ENCODE measurements around the gene IRF2BP1. TPM values are rescaled to one million over a fixed set of nuclear protein-coding genes. Genes with fewer than 3 reads are reported as not detected.

The IRF2BP1 gene
- total RNA-seq, 2 experiments from 2014 or later = 21.0 to 21.6 TPM

DNA sequence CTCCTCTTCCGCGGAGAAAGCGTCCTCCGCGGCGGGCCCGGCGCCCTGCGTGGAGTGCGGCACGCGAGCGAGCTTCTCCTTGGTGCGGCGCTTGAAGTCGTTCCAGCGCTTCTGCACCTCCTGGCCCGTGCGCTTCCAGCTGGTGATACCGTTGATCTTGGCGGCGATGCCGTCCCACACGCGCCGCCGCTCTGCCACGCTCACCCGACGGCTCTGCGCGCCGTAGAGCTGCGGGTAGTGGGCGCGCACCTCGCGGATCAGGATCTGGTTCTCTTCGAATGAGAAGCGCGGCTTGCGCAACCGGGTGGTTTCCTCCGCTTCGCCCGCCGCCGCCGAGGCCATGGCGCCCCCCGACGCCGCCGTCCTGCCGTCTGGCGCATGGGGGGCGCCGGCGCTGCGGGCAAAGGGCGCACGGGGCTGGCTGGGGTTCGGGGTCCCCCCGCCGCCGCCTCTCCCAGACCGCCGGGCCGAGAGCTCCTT is 15.5 kb upstream of the IRF2BP1 start:
- H3K27ac Mint-ChIP-seq = peak overlapping the region; percentile 89
- TF ChIP-seq, protein P1, sequence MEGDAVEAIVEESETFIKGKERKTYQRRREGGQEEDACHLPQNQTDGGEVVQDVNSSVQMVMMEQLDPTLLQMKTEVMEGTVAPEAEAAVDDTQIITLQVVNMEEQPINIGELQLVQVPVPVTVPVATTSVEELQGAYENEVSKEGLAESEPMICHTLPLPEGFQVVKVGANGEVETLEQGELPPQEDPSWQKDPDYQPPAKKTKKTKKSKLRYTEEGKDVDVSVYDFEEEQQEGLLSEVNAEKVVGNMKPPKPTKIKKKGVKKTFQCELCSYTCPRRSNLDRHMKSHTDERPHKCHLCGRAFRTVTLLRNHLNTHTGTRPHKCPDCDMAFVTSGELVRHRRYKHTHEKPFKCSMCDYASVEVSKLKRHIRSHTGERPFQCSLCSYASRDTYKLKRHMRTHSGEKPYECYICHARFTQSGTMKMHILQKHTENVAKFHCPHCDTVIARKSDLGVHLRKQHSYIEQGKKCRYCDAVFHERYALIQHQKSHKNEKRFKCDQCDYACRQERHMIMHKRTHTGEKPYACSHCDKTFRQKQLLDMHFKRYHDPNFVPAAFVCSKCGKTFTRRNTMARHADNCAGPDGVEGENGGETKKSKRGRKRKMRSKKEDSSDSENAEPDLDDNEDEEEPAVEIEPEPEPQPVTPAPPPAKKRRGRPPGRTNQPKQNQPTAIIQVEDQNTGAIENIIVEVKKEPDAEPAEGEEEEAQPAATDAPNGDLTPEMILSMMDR (IDR thresholded peaks at IDR 0.05) = no peak
- intact Hi-C loops (cut with DNase I, micrococcal nuclease) = loop anchor here in 1 of 2 experiments (1.0 to 10.0 kb wide), 4 partner anchors 12 to 717 kb away; partner anchors contain the start of genes CCDC61, FOXA3 and SYMPK
- Histone ChIP-seq H3K4me3 (ENCODE audit: low read length) (peak overlapping the region; percentile 64), H3K27ac (ENCODE audit: low read depth in 1 of 2, low read length in 2 of 2) (no peak overlapping the region), H3K36me3 (ENCODE audit: insufficient read depth, low read length) (peaks cover 10% of the 10 kb centered on the region), H3K9me3 (ENCODE audit: control insufficient read depth in 1 of 2, insufficient read depth in 1 of 2, low read length in 2 of 2) (no peaks in the 10 kb centered on the region), H3K27me3 (ENCODE audit: control insufficient read depth in 1 of 2, insufficient read depth in 2 of 2, low read length in 2 of 2) (no peaks in the 10 kb centered on the region), H3K4me1 (ENCODE audit: insufficient read depth, low read length) (peaks cover 26% of the 10 kb centered on the region)
- no peaks in the 10 kb centered on the region for H3K27me3 Mint-ChIP-seq
- POLR2A ChIA-PET = interaction anchor here (2.1 to 3.6 kb wide), 2 partner anchors 16 to 38 kb away, joined by 21 to 44 read pairs; partner anchors contain the start of genes FOXA3, IRF2BP1 and SYMPK
- DNase-seq (peak in 5 of 14 experiments; percentile 16 to 75 (median 29)), ATAC-seq (ENCODE audit: poor library complexity) (no peak)
- H3K4me3 Mint-ChIP-seq = peak overlapping the region; percentile 56
- CTCF ChIA-PET = interaction anchor here (0.6 kb wide), 1 partner anchor 10 kb away, joined by 3 read pairs; no protein-coding TSS in a partner anchor
- H3K36me3 Mint-ChIP-seq (ENCODE audit: low read depth) = peaks cover 40% of the 10 kb centered on the region
- peaks cover 28% of the 10 kb centered on the region for H3K4me1 Mint-ChIP-seq (ENCODE audit: low read depth)
- H3K9me3 Mint-ChIP-seq = no peaks in the 10 kb centered on the region

DNA sequence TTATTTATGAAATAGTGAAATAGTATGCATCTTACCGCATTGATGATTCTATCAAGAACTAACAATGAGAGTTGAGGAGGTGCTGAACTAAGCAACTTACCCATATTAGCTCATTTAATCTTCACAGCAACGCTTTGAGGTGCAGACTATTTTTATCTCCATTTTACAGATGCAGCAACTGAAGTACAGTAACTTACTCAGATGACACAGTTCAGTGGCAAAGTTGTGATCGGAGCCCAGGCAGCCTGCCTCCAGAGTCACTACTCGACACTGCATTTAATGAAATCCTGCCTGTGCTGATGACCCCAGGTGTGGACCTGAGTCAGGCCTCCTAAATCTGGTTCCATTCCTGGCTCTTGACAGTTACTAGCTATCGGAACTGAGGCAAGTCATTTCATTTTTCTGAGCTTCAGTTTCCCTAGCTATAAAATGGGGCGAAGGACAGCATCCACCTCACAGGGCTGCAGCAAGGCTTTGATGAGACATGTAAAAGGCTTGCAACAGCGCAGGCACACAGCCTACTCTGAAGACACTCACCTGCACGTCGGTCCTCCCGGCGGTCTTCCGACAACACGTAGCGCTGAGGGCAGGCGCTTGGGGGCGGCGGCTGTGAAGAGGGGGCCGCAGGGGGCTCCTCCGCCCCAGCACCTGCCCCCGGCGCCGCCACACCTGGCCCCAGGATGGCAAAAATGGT is 14.9 kb upstream of the IRF2BP1 start:
- Mint-ChIP-seq H3K4me3 (peak overlapping the region; percentile 67), H3K9me3 (no peaks in the 10 kb centered on the region), H3K27me3 (no peaks in the 10 kb centered on the region), H3K4me1 (ENCODE audit: low read depth) (peaks cover 28% of the 10 kb centered on the region), H3K36me3 (ENCODE audit: low read depth) (peaks cover 40% of the 10 kb centered on the region), H3K27ac (no peak overlapping the region)
- H3K4me1 ChIP-seq (ENCODE audit: insufficient read depth, low read length) = peaks cover 26% of the 10 kb centered on the region
- peaks cover 10% of the 10 kb centered on the region for H3K36me3 ChIP-seq (ENCODE audit: insufficient read depth, low read length)
- H3K27ac ChIP-seq (ENCODE audit: low read depth in 1 of 2, low read length in 2 of 2) = no peak overlapping the region
- TF ChIP-seq, protein P1 (IDR thresholded peaks at IDR 0.05) = no peak
- no peak for ATAC-seq (ENCODE audit: poor library complexity)
- peak overlapping the region; percentile 39 for H3K4me3 ChIP-seq (ENCODE audit: low read length)
- ChIA-PET CTCF (interaction anchor here (0.6 kb wide), 1 partner anchor 505 kb away, joined by 3 read pairs; no protein-coding TSS in a partner anchor), POLR2A (interaction anchor here (3.6 kb wide), 1 partner anchor 15 kb away, joined by 44 read pairs; the partner anchor contains the start of gene IRF2BP1)
- intact Hi-C loops (cut with DNase I, micrococcal nuclease) = loop anchor here in 1 of 2 experiments (1.0 to 10.0 kb wide), 4 partner anchors 12 to 716 kb away; partner anchors contain the start of genes CCDC61, FOXA3 and SYMPK
- H3K9me3 ChIP-seq (ENCODE audit: control insufficient read depth in 1 of 2, insufficient read depth in 1 of 2, low read length in 2 of 2) = no peaks in the 10 kb centered on the region
- H3K27me3 ChIP-seq (ENCODE audit: control insufficient read depth in 1 of 2, insufficient read depth in 2 of 2, low read length in 2 of 2) = no peaks in the 10 kb centered on the region
- no peak for DNase-seq

DNA sequence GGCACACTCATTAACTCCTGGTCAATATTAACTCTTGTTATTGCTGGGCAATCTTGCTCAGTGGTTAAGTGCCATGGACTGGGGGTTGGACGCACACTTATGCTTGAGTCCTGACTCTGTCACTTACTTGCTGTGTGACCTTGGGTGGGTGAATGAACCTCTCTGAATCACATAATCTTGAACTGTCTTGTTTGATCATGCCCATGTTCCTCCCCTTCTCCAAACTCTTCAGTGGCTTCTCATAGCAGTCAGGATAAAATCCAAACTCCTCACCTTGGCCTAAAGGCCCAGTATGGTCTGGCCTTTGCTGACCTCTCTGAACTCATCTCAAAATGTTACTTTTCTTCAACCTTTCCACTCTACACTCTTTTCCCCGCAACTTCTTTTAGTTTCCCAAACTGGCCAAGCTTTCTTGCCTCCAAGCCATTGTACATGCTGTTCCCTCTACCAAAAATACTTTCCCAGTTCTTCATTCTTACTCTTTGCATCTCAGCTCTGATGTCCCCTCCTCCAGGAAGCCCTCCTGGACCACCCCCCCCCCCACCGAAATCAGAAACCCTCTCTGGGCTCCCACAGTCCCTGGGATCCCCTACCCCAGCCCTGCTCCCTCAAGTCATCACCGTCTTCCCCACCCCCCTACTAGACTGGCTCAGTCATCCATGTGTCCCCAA is 14.1 kb upstream of the IRF2BP1 start:
- intact Hi-C loops (cut with DNase I, micrococcal nuclease) = loop anchor here in 1 of 2 experiments (5.0 to 10.0 kb wide), 3 partner anchors 38 to 715 kb away; partner anchors contain the start of genes CCDC61, FOXA3 and SYMPK
- POLR2A ChIA-PET = no interaction called here
- peaks cover 26% of the 10 kb centered on the region for H3K4me1 ChIP-seq (ENCODE audit: insufficient read depth, low read length)
- CTCF ChIA-PET = interaction anchor here (0.6 kb wide), 1 partner anchor 506 kb away, joined by 3 read pairs; no protein-coding TSS in a partner anchor
- H3K27ac ChIP-seq (ENCODE audit: low read depth in 1 of 2, low read length in 2 of 2) = no peak overlapping the region
- H3K36me3 Mint-ChIP-seq (ENCODE audit: low read depth) = peaks cover 47% of the 10 kb centered on the region
- H3K4me1 Mint-ChIP-seq (ENCODE audit: low read depth) = peaks cover 28% of the 10 kb centered on the region
- H3K4me3 ChIP-seq (ENCODE audit: low read length) = no peak overlapping the region
- H3K36me3 ChIP-seq (ENCODE audit: insufficient read depth, low read length) = peaks cover 15% of the 10 kb centered on the region
- no peaks in the 10 kb centered on the region for H3K9me3 ChIP-seq (ENCODE audit: control insufficient read depth in 1 of 2, insufficient read depth in 1 of 2, low read length in 2 of 2)
- TF ChIP-seq, protein P1 (IDR thresholded peaks at IDR 0.05) = no peak
- no peak for DNase-seq
- ATAC-seq (ENCODE audit: poor library complexity) = no peak
- peak overlapping the region; percentile 67 for H3K4me3 Mint-ChIP-seq
- H3K27me3 ChIP-seq (ENCODE audit: control insufficient read depth in 1 of 2, insufficient read depth in 2 of 2, low read length in 2 of 2) = no peaks in the 10 kb centered on the region
- peak overlapping the region; percentile 33 for H3K27ac Mint-ChIP-seq
- H3K9me3 Mint-ChIP-seq = no peaks in the 10 kb centered on the region
- H3K27me3 Mint-ChIP-seq = no peaks in the 10 kb centered on the region

Data from CD4-positive, alpha-beta T cell (primary cell).